Neutrophil (primary cell): Measurements from ENCODE around the gene HOXD4.

Source experiments
- H3K27ac ChIP-seq: fragments of 200-600 bp; sonication (generic); 2 replicates; pipeline ENCODE4 v1.5.1; 2016; ENCODE audit warnings: mild to moderate bottlenecking, moderate library complexity
- H3K27me3 ChIP-seq: fragments of 200-600 bp; sonication (generic); 2 replicates; pipeline ENCODE4 v1.6.0; 2016; ENCODE audit warnings: mild to moderate bottlenecking
- H3K36me3 ChIP-seq: fragments of 200-600 bp; sonication (generic); 2 replicates; pipeline ENCODE4 v1.5.1; 2017
- H3K4me1 ChIP-seq, 2 experiments: fragments of 200-600 bp in 1 of 2; sonication (generic) in 1 of 2; 1 replicate in 1 of 2; 2 replicates in 1 of 2; pipeline versions ENCODE4 v1.5.1 to v1.6.1; 2013 to 2016; ENCODE audit warnings: low read depth in 1 of 2, low read length in 1 of 2, mild to moderate bottlenecking in 1 of 2, moderate library complexity in 1 of 2; ENCODE audit not compliant: control insufficient read depth in 1 of 2, insufficient read depth in 1 of 2
- H3K4me3 ChIP-seq, 2 experiments: fragments of 200-600 bp in 1 of 2; sonication (generic) in 1 of 2; 1 replicate in 1 of 2; 2 replicates in 1 of 2; pipeline ENCODE4 v1.5.1; 2013 to 2016; ENCODE audit warnings: low read depth in 1 of 2, low read length in 1 of 2, mild to moderate bottlenecking in 1 of 2, moderate library complexity in 1 of 2
- H3K9me3 ChIP-seq: fragments of 200-600 bp; sonication (generic); 2 replicates; pipeline ENCODE4 v1.5.1; 2016
- TF ChIP-seq, protein P1 (sequence below): fragments of 200-600 bp; sonication (generic); IDR thresholded peaks from 2 replicates; pipeline ENCODE4 v1.5.1; 2016; ENCODE audit warnings: antibody characterized with exemption

Gene HOXD4

GRCh38 chr2:176170602-176171305 lies 19.4 kb downstream of the HOXD4 start:
- H3K27me3 ChIP-seq: peaks cover 100% of the 10 kb centered on the region
- H3K36me3 ChIP-seq: no peaks in the 10 kb centered on the region
- no peaks in the 10 kb centered on the region for H3K4me1 ChIP-seq
- no peaks in the 10 kb centered on the region for H3K9me3 ChIP-seq
- no peak overlapping the region for H3K4me3 ChIP-seq
- no peak overlapping the region for H3K27ac ChIP-seq
- TF ChIP-seq, protein P1, sequence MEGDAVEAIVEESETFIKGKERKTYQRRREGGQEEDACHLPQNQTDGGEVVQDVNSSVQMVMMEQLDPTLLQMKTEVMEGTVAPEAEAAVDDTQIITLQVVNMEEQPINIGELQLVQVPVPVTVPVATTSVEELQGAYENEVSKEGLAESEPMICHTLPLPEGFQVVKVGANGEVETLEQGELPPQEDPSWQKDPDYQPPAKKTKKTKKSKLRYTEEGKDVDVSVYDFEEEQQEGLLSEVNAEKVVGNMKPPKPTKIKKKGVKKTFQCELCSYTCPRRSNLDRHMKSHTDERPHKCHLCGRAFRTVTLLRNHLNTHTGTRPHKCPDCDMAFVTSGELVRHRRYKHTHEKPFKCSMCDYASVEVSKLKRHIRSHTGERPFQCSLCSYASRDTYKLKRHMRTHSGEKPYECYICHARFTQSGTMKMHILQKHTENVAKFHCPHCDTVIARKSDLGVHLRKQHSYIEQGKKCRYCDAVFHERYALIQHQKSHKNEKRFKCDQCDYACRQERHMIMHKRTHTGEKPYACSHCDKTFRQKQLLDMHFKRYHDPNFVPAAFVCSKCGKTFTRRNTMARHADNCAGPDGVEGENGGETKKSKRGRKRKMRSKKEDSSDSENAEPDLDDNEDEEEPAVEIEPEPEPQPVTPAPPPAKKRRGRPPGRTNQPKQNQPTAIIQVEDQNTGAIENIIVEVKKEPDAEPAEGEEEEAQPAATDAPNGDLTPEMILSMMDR: no peak

DNA sequence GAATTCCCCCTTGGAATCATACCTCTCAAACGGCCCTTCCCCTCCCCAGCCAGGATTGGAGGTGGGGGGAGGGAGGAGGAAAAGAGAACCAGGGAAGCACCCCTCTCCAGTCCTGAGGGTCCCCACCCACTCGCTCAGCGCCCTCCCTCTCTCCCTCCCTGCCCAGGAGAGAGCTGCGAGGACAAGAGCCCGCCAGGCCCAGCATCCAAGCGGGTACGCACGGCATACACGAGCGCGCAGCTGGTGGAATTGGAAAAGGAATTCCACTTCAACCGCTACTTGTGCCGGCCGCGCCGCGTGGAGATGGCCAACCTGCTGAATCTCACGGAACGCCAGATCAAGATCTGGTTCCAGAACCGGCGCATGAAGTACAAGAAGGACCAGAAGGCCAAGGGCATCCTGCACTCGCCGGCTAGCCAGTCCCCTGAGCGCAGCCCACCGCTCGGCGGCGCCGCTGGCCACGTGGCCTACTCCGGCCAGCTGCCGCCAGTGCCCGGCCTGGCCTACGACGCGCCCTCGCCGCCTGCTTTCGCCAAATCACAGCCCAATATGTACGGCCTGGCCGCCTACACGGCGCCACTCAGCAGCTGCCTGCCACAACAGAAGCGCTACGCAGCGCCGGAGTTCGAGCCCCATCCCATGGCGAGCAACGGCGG lies 20.1 kb downstream of the HOXD4 start:
- H3K27ac ChIP-seq: no peak overlapping the region
- peaks cover 100% of the 10 kb centered on the region for H3K27me3 ChIP-seq
- TF ChIP-seq, protein P1: no peak
- H3K9me3 ChIP-seq: no peaks in the 10 kb centered on the region
- H3K4me1 ChIP-seq: no peaks in the 10 kb centered on the region
- H3K4me3 ChIP-seq: no peak overlapping the region
- H3K36me3 ChIP-seq: no peaks in the 10 kb centered on the region

GRCh38 chr2:176172007-176172894 lies 20.9 kb downstream of the HOXD4 start:
- Histone ChIP-seq H3K27me3 (peaks cover 100% of the 10 kb centered on the region), H3K36me3 (no peaks in the 10 kb centered on the region), H3K9me3 (no peaks in the 10 kb centered on the region), H3K27ac (no peak overlapping the region), H3K4me1 (no peaks in the 10 kb centered on the region), H3K4me3 (no peak overlapping the region)
- TF ChIP-seq, protein P1: no peak

GRCh38 chr2:176172895-176173566 lies 21.7 kb downstream of the HOXD4 start:
- peaks cover 100% of the 10 kb centered on the region for H3K27me3 ChIP-seq
- H3K4me1 ChIP-seq: no peaks in the 10 kb centered on the region
- no peaks in the 10 kb centered on the region for H3K9me3 ChIP-seq
- no peak overlapping the region for H3K4me3 ChIP-seq
- TF ChIP-seq, protein P1: no peak
- no peak overlapping the region for H3K27ac ChIP-seq
- H3K36me3 ChIP-seq: no peaks in the 10 kb centered on the region

GRCh38 chr2:176173567-176174381 lies 22.4 kb downstream of the HOXD4 start:
- TF ChIP-seq, protein P1: no peak
- Histone ChIP-seq H3K4me3 (no peak overlapping the region), H3K36me3 (no peaks in the 10 kb centered on the region), H3K4me1 (no peaks in the 10 kb centered on the region), H3K27me3 (peaks cover 100% of the 10 kb centered on the region), H3K9me3 (no peaks in the 10 kb centered on the region), H3K27ac (no peak overlapping the region)
